Activated T-cell treated with anti-CD3 and anti-CD28 coated beads, Interleukin-2, amount 50 U/mL, for 4 hours (primary cell): Measurements from ENCODE around the gene PLA2G2F. TPM values are rescaled to one million over a fixed set of nuclear protein-coding genes. Genes with fewer than 3 reads are reported as not detected.
A peak's percentile ranks its signal among the peaks of the same experiment; 100 is the strongest.
"Not testable (repeated sequence)": the region's sequence is repeated elsewhere in the genome, so short reads cannot be mapped to it uniquely, and the experiment has no call there.

Experiments
- ATAC-seq, 2 donors: fragments of 200-7000 bp; cut with Tn5 transposase; one replicate each; pipeline ENCODE4 v1.10.0; 2021
- DNase-seq: peaks from one replicate; pipeline ENCODE4 v3.0.0-alpha.2; 2020
- H3K27me3 Mint-ChIP-seq: one replicate; pipeline ENCODE4 v1.8.0; 2021; ENCODE audit warnings: low read depth, mixed read lengths
- H3K36me3 Mint-ChIP-seq: one replicate; pipeline ENCODE4 v1.8.0; 2022; ENCODE audit warnings: mixed read lengths; ENCODE audit not compliant: insufficient read depth
- H3K4me1 Mint-ChIP-seq: one replicate; pipeline ENCODE4 v1.8.0; 2021; ENCODE audit warnings: low read depth, mixed read lengths
- H3K4me3 Mint-ChIP-seq: one replicate; pipeline ENCODE4 v1.8.0; 2021; ENCODE audit warnings: mild to moderate bottlenecking, moderate library complexity, mixed read lengths
- H3K9me3 Mint-ChIP-seq: one replicate; pipeline ENCODE4 v1.8.0; 2021; ENCODE audit warnings: mixed read lengths
- total RNA-seq, 3 donors: library from RNA; stranded (reverse); gene quantifications; one replicate each; pipeline ENCODE4 v1.2.1, GENCODE V29; 2021

PLA2G2F gene
- total RNA-seq, 3 donors from 2014 or later = not detected

DNA sequence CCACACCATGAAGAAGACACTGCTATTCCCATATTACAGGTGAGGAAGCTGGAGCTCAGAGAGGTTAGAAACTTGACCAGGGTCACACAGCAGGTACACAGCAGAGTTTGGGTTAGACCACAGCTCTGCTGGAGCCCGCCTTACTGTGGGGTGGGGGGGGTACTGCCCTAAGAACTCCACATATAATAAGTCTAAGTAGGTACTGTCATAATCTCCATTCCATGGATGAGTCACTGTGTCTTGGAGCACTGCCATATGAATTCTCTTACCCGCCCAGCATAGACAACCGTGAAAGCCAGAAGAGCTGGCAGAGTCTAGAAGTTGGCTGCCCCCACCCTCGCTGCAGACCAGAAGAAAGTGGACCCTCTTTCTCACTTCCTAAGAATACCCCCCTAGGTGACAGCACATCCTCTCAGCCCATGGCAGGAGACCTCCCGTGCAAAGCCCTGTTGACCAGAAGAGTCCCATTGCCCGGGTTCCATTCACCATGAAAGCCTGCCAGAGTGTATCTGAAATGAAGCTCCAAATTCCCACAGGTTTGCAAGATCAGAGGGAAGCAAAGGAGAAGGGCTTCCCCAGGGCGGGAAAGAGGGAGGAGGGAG lies 14.6 kb upstream of the PLA2G2F start:
- H3K4me1 Mint-ChIP-seq = no peaks in the 10 kb centered on the region
- peak; percentile 18 to 56 for ATAC-seq

DNA sequence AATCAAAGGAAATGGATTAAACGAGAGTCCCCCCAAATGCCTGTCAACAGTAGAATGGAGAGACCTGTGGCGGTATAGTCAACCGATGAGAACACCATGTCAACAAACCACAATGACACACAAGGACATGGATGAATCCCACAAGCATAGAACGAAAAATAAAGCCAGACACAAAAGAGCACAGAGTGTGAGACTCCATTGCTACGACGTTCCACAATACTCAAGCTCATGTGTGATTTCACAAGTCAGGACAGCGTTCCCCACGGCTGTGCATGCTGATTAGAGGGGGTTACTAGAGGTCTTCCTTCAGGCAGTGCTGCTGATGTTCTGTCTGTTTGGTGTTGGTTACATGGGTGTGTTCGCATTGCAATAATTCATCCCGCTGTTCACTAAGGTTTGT lies 14.0 kb upstream of the PLA2G2F start:
- DNase-seq = no peak
- Mint-ChIP-seq H3K4me1 (no peaks in the 10 kb centered on the region), H3K27me3 (peaks cover 17% of the 10 kb centered on the region), H3K9me3 (no peaks in the 10 kb centered on the region), H3K4me3 (no peak overlapping the region), H3K36me3 (no peaks in the 10 kb centered on the region)
- no peak for ATAC-seq

More for the DNA sequence above, 14.6 kb upstream of the PLA2G2F start:
- DNase-seq = no peak
- Mint-ChIP-seq H3K36me3 (no peaks in the 10 kb centered on the region), H3K9me3 (no peaks in the 10 kb centered on the region), H3K27me3 (peaks cover 20% of the 10 kb centered on the region), H3K4me3 (no peak overlapping the region)

DNA sequence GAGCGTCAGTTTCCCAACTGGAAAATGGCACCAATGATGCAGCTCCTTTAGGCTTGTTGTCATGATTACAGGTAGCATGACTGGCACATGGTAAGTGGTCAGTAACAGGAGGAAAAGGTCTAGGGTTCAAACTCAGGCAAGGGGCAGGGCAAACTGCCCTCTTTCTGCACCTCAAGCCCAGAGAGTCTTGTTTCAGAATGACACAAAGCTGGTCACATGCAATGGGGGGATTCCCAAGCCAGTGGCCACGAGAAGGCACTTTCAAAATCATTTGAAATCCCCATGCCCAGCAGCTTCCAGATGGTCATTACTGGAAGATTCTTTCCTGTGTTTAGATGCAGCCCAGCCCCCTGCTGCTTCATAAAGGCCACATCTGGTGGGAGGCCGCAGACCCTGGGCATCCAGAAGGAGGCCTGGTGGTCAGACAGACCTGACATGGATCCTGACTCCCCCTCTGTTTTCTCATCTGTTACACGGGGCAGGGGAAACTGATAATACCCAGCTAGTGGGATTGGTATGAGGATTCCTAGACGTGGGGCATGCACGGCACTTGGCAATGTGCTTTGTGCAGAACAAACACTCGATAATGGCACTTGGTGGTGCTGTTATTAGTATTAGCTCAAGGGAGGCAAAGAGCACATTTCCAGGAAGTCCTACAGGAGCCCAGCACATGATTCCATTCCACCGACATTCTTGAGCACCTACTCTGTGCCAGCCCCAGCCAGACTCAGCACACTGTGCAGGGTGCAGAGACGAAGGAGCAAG lies 12.9 kb upstream of the PLA2G2F start:
- Mint-ChIP-seq H3K27me3 (peaks cover 17% of the 10 kb centered on the region), H3K4me3 (no peak overlapping the region), H3K36me3 (no peaks in the 10 kb centered on the region), H3K4me1 (no peaks in the 10 kb centered on the region), H3K9me3 (peaks cover under 1% of the 10 kb centered on the region)
- no peak for DNase-seq
- no peak for ATAC-seq

DNA sequence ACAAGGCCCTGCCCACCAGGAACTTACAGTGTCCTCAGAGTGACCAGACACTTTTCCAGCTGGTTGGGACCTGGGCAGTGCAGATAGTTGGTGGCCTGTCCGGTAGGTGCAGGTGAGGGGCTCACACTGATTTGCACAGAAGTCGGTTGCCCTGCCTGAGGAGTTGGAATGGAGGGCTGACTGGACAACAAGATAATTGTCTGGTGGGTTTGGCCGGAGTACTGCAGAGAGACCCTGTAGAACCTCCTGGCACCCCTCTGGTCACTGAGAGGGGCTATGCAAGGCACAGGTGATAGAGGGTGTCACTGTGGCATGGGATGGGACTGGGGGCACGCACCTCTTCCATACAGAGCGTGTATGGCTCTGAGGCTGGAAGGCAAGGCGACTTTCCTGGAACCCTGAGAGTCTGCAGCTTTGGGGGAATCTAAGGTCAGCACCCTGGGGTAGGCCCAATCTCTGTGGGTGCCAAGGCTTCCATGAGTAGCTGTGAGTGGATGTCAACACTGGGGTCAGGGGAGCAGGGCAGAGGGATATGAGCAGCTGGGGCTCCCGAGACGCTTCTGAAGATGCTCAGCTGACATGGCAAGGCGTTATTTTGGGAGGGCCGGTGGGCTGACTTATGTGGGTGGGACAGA lies 12.2 kb upstream of the PLA2G2F start:
- peaks cover 21% of the 10 kb centered on the region for H3K27me3 Mint-ChIP-seq
- DNase-seq = no peak
- H3K36me3 Mint-ChIP-seq = no peaks in the 10 kb centered on the region
- peaks cover 4% of the 10 kb centered on the region for H3K9me3 Mint-ChIP-seq
- H3K4me1 Mint-ChIP-seq = no peaks in the 10 kb centered on the region
- no peak for ATAC-seq
- no peak overlapping the region for H3K4me3 Mint-ChIP-seq

DNA sequence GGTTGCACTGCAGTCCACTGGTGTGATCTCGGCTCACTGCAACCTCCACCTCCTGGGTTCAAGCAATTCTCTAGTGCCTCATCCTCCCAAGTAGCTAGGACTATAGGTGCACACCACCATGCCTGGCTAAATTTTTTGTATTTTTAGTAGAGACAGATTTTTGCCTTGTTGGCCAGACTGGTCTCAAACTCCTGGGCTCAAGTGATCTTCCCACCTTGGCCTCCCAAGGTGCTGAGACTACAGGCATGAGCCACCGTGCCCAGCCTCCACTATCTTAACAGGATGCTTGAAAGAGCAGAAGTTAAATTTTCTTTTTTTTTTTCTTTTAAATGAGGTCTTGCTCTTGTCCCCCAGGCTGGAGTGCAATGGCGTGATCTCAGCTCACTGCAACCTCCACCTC lies 8.6 kb upstream of the PLA2G2F start:
- H3K9me3 Mint-ChIP-seq, DNase-seq, H3K4me3 Mint-ChIP-seq, H3K36me3 Mint-ChIP-seq, H3K4me1 Mint-ChIP-seq, H3K27me3 Mint-ChIP-seq, ATAC-seq: not testable (repeated sequence)

DNA sequence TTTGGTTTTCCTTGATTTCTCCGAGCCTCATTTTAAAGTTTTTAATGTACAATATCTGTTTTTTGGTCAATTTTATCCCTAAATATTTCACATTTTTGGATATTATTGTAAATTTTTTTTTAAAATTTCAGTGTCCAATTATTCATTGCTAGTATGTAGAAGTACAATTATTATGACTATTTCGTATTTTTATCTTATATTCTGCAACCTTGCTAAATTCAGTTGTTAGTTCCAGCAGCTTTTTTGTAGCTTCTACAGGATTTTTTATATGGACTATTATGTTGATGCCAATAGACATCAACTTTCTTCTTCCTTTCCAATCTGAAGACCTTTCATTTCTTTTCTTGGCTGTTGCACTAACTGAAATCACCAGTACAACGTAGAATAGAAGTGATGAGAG lies 4.1 kb upstream of the PLA2G2F start:
- Mint-ChIP-seq H3K36me3 (no peaks in the 10 kb centered on the region), H3K27me3 (peaks cover 8% of the 10 kb centered on the region), H3K4me3 (no peak overlapping the region), H3K4me1 (no peaks in the 10 kb centered on the region), H3K9me3 (peaks cover 4% of the 10 kb centered on the region)
- DNase-seq (no peak), ATAC-seq (no peak)

DNA sequence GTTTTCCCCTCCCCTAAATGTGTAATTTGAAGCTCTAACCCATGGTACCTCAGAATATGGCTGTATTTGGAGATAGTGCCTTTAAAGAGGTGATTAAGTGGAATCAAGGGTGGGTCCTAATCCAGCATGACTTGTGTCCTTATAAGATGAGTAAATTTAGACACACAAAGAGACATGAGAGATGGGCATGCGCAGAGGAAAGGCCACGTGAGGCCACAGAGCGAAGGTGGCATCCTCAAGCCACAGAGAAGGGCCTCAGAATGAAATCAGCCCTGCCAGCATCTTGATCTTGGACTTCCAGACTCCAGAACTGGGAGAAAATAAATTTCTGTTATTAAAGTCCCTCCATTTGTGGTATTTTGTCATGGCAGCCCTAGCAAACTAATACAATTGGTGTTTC lies 2.9 kb upstream of the PLA2G2F start:
- H3K9me3 Mint-ChIP-seq = peaks cover 3% of the 10 kb centered on the region
- H3K4me3 Mint-ChIP-seq = no peak overlapping the region
- no peaks in the 10 kb centered on the region for H3K4me1 Mint-ChIP-seq
- no peak for ATAC-seq
- no peaks in the 10 kb centered on the region for H3K36me3 Mint-ChIP-seq
- H3K27me3 Mint-ChIP-seq = peaks cover 9% of the 10 kb centered on the region
- no peak for DNase-seq

DNA sequence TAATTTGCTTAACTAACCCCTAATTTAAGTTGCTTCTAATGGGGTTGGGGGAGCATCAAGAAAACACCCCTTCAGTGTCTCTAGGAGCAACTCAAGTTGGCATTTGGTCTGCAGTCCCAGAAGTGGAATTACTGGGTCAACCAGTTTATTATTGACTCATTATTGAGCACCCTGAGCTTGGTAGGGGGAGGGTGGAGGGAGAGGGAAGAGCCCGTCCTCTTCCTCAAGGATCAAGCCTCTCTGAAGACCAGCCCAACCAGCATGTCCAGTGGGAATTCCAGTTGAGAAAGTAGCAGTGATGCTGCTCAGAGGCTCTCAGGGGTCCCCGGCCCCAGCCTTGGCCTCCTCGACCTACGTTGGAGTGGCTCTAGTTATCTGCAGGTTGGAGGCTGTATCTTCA lies 2.1 kb upstream of the PLA2G2F start:
- Mint-ChIP-seq H3K9me3 (no peaks in the 10 kb centered on the region), H3K4me1 (no peaks in the 10 kb centered on the region), H3K36me3 (no peaks in the 10 kb centered on the region), H3K4me3 (no peak overlapping the region), H3K27me3 (peaks cover 4% of the 10 kb centered on the region)
- DNase-seq = no peak
- no peak for ATAC-seq

DNA sequence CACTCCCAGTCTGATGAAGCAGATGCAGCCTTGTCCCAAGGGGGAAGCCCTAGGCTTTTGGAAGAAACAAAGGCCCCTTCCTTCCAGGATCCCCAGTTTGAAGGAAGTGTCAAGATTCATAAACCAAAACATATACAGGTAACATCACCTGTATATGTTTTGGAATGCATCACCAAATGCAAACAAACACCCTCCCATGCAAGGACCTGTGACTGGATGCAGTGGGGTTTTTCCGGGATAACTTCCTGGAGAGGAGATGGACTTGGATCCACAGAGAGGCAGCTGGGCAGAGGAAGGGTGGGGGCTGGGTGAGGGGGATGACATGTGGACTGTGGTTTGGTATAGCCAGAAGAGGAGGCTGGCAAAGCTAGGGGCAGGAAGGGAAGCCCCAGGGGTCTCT lies 1.5 kb upstream of the PLA2G2F start:
- peaks cover 2% of the 10 kb centered on the region for H3K27me3 Mint-ChIP-seq
- H3K9me3 Mint-ChIP-seq = no peaks in the 10 kb centered on the region
- ATAC-seq (no peak), DNase-seq (no peak)
- no peaks in the 10 kb centered on the region for H3K36me3 Mint-ChIP-seq
- no peak overlapping the region for H3K4me3 Mint-ChIP-seq
- no peaks in the 10 kb centered on the region for H3K4me1 Mint-ChIP-seq

DNA sequence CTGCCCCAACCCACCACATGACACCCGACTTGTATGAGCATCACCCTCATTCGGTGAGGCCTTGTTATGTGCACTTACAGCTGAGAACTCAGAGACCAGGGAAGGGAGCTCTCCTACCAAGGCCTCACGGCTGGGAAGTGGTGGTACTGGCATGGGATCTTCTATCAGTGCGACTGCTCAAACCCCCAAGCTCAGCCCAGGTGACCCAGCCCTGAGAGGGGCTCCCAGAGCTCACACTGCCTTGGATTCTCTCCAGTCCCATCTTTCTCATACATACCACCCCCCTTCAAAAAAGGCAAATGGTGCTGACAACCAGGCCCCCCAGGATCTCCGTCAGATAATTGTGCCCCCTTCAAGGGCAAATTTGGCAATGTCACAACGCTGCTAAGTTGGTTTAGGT lies 777 bp upstream of the PLA2G2F start:
- H3K4me3 Mint-ChIP-seq = no peak overlapping the region
- no peaks in the 10 kb centered on the region for H3K36me3 Mint-ChIP-seq
- no peaks in the 10 kb centered on the region for H3K4me1 Mint-ChIP-seq
- DNase-seq = no peak
- no peaks in the 10 kb centered on the region for H3K9me3 Mint-ChIP-seq
- H3K27me3 Mint-ChIP-seq = peaks cover 2% of the 10 kb centered on the region
- no peak for ATAC-seq

DNA sequence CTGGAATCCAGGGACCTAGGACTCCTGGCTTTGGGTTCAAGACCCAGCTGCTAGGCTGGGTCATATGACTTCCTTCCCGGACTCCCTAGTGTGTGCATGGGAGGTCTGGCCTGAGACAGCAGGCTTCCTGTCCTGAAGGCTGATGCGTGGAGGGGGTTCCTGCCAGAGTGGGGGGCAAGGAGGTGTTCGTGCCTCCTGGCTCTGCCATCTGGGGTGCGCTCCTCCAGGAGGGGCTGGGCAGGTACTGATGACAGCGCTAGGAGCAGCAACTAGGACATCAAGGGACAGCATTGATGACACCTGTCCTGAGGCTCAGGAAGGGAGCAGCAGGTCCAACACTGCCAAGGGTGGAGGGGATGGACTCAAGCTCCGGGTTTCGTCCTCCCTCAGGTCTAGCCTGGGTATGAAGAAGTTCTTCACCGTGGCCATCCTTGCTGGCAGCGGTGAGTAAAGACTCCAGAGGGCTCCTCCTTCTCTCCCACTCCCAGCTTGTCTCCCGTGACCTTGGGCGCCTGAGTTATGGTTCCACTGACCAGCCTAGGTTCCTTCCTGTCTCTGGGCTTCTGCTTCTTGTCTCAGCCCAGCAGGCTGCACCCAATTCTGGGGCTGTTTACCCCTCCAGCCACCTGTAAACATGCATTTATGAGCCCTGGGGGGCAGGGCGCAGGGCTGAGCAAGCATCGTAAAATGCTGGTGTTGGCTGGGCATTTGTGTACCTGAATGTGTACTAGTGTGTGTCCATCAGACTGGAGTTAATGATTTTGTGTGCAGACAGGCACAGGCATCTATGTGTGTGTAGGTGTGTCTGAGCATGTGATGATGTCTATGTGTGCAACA lies 871 bp downstream of the PLA2G2F start:
- DNase-seq (no peak), ATAC-seq (no peak)
- H3K4me3 Mint-ChIP-seq = no peak overlapping the region
- no peaks in the 10 kb centered on the region for H3K9me3 Mint-ChIP-seq
- peaks cover 2% of the 10 kb centered on the region for H3K27me3 Mint-ChIP-seq
- H3K36me3 Mint-ChIP-seq = no peaks in the 10 kb centered on the region
- H3K4me1 Mint-ChIP-seq = no peaks in the 10 kb centered on the region

DNA sequence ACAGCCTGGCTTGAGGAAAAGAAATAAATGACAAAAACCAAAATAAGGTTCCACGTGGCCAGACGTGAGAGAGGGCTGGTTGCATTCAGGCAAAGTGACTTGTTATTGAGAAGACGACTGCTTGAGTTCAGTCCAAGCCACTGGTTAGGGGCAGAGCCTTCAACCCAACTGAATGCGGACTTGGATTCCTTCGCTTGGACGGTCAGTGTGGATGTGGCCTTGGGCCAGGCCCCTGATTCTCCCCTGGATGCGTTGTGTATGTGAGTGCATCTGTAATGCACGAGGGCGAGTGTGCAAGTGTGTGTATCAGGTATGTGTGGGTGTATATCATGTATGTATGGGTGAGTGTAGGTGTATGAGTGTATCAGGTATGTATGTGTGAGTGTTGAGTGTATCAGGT lies 1.9 kb downstream of the PLA2G2F start:
- Mint-ChIP-seq H3K36me3 (no peaks in the 10 kb centered on the region), H3K9me3 (no peaks in the 10 kb centered on the region), H3K4me1 (no peaks in the 10 kb centered on the region), H3K27me3 (peaks cover 2% of the 10 kb centered on the region), H3K4me3 (no peak overlapping the region)
- ATAC-seq = no peak
- no peak for DNase-seq

DNA sequence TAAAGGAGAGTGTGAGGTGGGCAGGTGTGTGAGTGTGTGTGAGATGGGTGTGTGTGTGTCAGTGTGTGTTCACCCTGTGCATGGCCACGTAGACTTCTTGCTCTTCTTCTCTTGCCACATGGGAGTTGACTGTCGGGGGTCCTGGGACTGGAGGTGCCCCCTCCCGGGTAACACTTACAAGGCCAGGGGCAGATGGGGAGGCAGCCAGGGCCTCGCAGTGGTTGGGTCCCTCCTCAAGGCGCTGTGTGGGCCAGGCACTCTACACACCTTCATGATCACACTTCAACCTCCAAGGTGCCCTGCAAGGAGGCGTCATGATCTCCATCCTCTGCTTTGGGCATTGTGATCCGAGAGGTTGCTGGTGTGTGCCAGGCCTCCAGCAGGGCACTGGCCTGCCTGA lies 2.3 kb downstream of the PLA2G2F start:
- Mint-ChIP-seq H3K9me3 (no peaks in the 10 kb centered on the region), H3K4me3 (no peak overlapping the region), H3K36me3 (no peaks in the 10 kb centered on the region), H3K4me1 (no peaks in the 10 kb centered on the region), H3K27me3 (peaks cover 2% of the 10 kb centered on the region)
- DNase-seq = no peak
- no peak for ATAC-seq

DNA sequence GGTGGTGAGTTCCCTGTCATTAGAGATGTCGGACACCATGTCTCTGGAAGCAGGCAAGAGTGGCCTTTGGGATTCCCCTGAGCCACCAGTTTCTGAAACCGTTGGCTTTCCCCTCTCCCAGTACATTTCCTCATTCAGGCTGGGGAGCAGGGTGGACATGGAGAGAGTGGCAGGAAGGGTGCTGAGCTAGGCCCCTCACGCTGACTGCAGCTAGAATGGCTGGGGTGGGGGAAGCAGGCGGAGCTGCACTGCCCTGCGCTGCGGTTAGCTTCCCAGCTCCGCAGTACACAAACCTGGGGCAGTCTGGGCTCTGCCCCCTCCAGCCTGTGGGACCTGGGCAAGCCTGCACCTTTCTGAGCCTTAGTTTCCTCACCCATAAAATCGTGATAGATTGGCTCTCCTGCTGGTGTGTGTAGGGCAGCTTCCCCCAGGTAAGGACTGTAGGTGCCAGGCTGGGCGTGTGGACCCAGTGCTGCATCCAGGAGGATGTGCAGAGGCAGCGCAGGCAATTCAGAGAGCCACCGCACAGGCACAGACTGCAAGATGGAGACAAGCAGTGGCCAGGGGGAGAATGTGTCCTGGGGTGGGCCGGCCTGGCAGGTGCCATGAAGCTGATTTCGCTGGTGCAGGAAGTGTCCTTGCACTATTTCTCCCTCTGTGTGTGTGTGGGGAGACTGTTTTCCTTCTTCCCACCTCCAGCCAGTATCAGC lies 3.0 kb downstream of the PLA2G2F start:
- Mint-ChIP-seq H3K36me3 (no peaks in the 10 kb centered on the region), H3K4me1 (no peaks in the 10 kb centered on the region), H3K27me3 (peaks cover 2% of the 10 kb centered on the region), H3K4me3 (no peak overlapping the region), H3K9me3 (no peaks in the 10 kb centered on the region)
- ATAC-seq (no peak), DNase-seq (no peak)
